Naive thymus-derived CD4-positive, alpha-beta T cell (primary cell): Measurements from ENCODE around the gene USP43. TPM values are rescaled to one million over a fixed set of nuclear protein-coding genes. Genes with fewer than 3 reads are reported as not detected.

Source experiments
- ATAC-seq: fragments of 150-1000 bp; cut with Tn5 transposase; 2 replicates; pipeline ENCODE4 v1.10.0; 2021; ENCODE audit warnings: mild to moderate bottlenecking, moderate library complexity
- CTCF ChIA-PET: fragments of 350-600 bp; sonication (Branson Sonifier 250); formaldehyde crosslinking; loops from one replicate; lab custom pipeline; 2021; ENCODE audit warnings: antibody characterized with exemption; lab: Charles Lee
- POLR2A ChIA-PET: fragments of 350-600 bp; sonication (Branson Sonifier 250); formaldehyde crosslinking; loops from one replicate; lab custom pipeline; 2021; ENCODE audit warnings: antibody characterized with exemption, inconsistent platforms; lab: Charles Lee
- DNase-seq, 9 donors: peaks; one replicate each; pipeline versions ENCODE4 v3.0.0 to v3.0.0-alpha.2; 2020 to 2022; ENCODE audit warnings: mixed read lengths in 1 of 9
- H3K27ac ChIP-seq: one replicate; pipeline ENCODE4 v1.7.0; 2013; ENCODE audit warnings: mild to moderate bottlenecking, low read depth, low read length, moderate library complexity
- H3K27me3 ChIP-seq, 2 donors: one replicate each; pipeline ENCODE4 v1.7.0; 2013; ENCODE audit warnings: low read length in 2 of 2, mild to moderate bottlenecking in 2 of 2, moderate library complexity in 2 of 2; ENCODE audit not compliant: control insufficient read depth in 2 of 2, insufficient read depth in 2 of 2
- H3K36me3 ChIP-seq, 3 experiments: 1 replicate in 2 of 3; 2 replicates in 1 of 3; pipeline ENCODE4 v1.7.0; 2013; ENCODE audit warnings: low read length in 3 of 3, mild to moderate bottlenecking in 3 of 3, moderate library complexity in 1 of 3; ENCODE audit not compliant: insufficient read depth in 3 of 3, control insufficient read depth in 2 of 3
- H3K4me1 ChIP-seq, 2 donors: one replicate each; pipeline ENCODE4 v1.7.0; 2013; ENCODE audit warnings: low read length in 2 of 2, mild to moderate bottlenecking in 2 of 2, moderate library complexity in 1 of 2; ENCODE audit not compliant: control insufficient read depth in 2 of 2, insufficient read depth in 2 of 2
- H3K4me3 ChIP-seq: 2 replicates; pipeline ENCODE4 v1.7.0; 2013; ENCODE audit warnings: mild to moderate bottlenecking, low read length
- H3K9me3 ChIP-seq, 3 experiments: 1 replicate in 2 of 3; 2 replicates in 1 of 3; pipeline ENCODE4 v1.7.0; 2013; ENCODE audit warnings: low read length in 3 of 3; ENCODE audit not compliant: control insufficient read depth in 2 of 3
- H3K27ac Mint-ChIP-seq, 9 donors: one replicate each; pipeline ENCODE4 v1.8.0; 2020 to 2022; ENCODE audit warnings: mixed read lengths in 9 of 9, mild to moderate bottlenecking in 8 of 9, moderate library complexity in 5 of 9, inconsistent platforms in 2 of 9
- H3K27me3 Mint-ChIP-seq, 5 donors: one replicate each; pipeline ENCODE4 v1.8.0; 2021 to 2022; ENCODE audit warnings: mixed read lengths in 5 of 5, mild to moderate bottlenecking in 1 of 5
- H3K36me3 Mint-ChIP-seq, 5 donors: one replicate each; pipeline ENCODE4 v1.8.0; 2020 to 2022; ENCODE audit warnings: mixed read lengths in 5 of 5, mild to moderate bottlenecking in 3 of 5, inconsistent platforms in 1 of 5
- H3K4me1 Mint-ChIP-seq, 7 donors: one replicate each; pipeline ENCODE4 v1.8.0; 2020 to 2022; ENCODE audit warnings: mixed read lengths in 7 of 7, mild to moderate bottlenecking in 3 of 7, inconsistent platforms in 1 of 7
- H3K4me3 Mint-ChIP-seq, 10 donors: one replicate each; pipeline ENCODE4 v1.8.0; 2020 to 2022; ENCODE audit warnings: mild to moderate bottlenecking in 10 of 10, mixed read lengths in 10 of 10, moderate library complexity in 6 of 10, inconsistent platforms in 2 of 10
- H3K9me3 Mint-ChIP-seq, 11 donors: one replicate each; pipeline ENCODE4 v1.8.0; 2020 to 2022; ENCODE audit warnings: mixed read lengths in 11 of 11, mild to moderate bottlenecking in 4 of 11, inconsistent platforms in 1 of 11, moderate library complexity in 1 of 11
- intact Hi-C, 2 donors: fragments of 100-400 bp; cut with micrococcal nuclease; formaldehyde crosslinking; loops; one replicate each; pipeline ENCODE4 v1.15.1; 2023
- polyA plus RNA-seq, 2 donors: library from polyadenylated mRNA; unstranded; fragments of 300-500 nt; fragmentation: Illumina TruSeq; gene quantifications; one replicate each; pipeline ENCODE4 v1.2.3, GENCODE V29; 2021
- total RNA-seq, 6 experiments: library from RNA in 5 of 6; stranded (reverse) in 5 of 6; gene quantifications; 1 replicate in 5 of 6; 2 replicates in 1 of 6; pipeline ENCODE4 v1.2.3 and lab custom pipeline; 2021 to 2026

The USP43 gene
- total and polyA plus RNA-seq, 7 experiments from 2014 or later, result 0.27 to 1.0 TPM; not detected in 5

GRCh38 chr17:9677411-9677810, 32.1 kb downstream of the USP43 start:
- intact Hi-C loops, result no loop called here
- H3K36me3 Mint-ChIP-seq, result peaks cover 0 to 4% (median 0%) of the 10 kb centered on the region in 5 donors
- POLR2A ChIA-PET, result no interaction called here
- ATAC-seq, result no peak
- CTCF ChIA-PET, result no interaction called here
- H3K4me1 ChIP-seq, result no peaks in the 10 kb centered on the region
- H3K36me3 ChIP-seq, result no peaks in the 10 kb centered on the region
- H3K27ac Mint-ChIP-seq, result no peak overlapping the region
- H3K4me1 Mint-ChIP-seq, result no peaks in the 10 kb centered on the region
- no peak overlapping the region for H3K4me3 ChIP-seq
- no peak overlapping the region for H3K4me3 Mint-ChIP-seq
- no peaks in the 10 kb centered on the region for H3K27me3 ChIP-seq
- H3K9me3 ChIP-seq, result peaks cover 0 to 11% (median 0%) of the 10 kb centered on the region in 3 experiments
- peaks cover 0 to 15% (median 11%) of the 10 kb centered on the region in 11 donors for H3K9me3 Mint-ChIP-seq
- no peak for DNase-seq
- H3K27me3 Mint-ChIP-seq, result peaks cover 0 to 11% (median 4%) of the 10 kb centered on the region in 5 donors
- no peak overlapping the region for H3K27ac ChIP-seq

- CTCF ChIA-PET, result no interaction called here
- H3K27me3 Mint-ChIP-seq, result peaks cover 0 to 8% (median 4%) of the 10 kb centered on the region in 5 donors
- ATAC-seq (no peak), DNase-seq (no peak)
- no peaks in the 10 kb centered on the region for H3K36me3 ChIP-seq
- peaks cover 0 to 11% (median 0%) of the 10 kb centered on the region in 3 experiments for H3K9me3 ChIP-seq
- H3K36me3 Mint-ChIP-seq, result peaks cover 0 to 4% (median 0%) of the 10 kb centered on the region in 5 donors
- no peak overlapping the region for H3K27ac ChIP-seq
- intact Hi-C loops, result no loop called here
- H3K4me1 ChIP-seq, result no peaks in the 10 kb centered on the region
- H3K4me3 Mint-ChIP-seq, result no peak overlapping the region
- H3K4me1 Mint-ChIP-seq, result no peaks in the 10 kb centered on the region
- POLR2A ChIA-PET, result no interaction called here
- no peak overlapping the region for H3K4me3 ChIP-seq
- peaks cover 0 to 15% (median 11%) of the 10 kb centered on the region in 11 donors for H3K9me3 Mint-ChIP-seq
- no peak overlapping the region for H3K27ac Mint-ChIP-seq
- H3K27me3 ChIP-seq, result no peaks in the 10 kb centered on the region
Measured at GRCh38 chr17:9677896-9678295, 32.6 kb downstream of the USP43 start.

- Mint-ChIP-seq H3K36me3 (peaks cover 0 to 3% (median 0%) of the 10 kb centered on the region in 5 donors), H3K4me3 (no peak overlapping the region), H3K27ac (no peak overlapping the region), H3K27me3 (peaks cover 0 to 4% (median 0%) of the 10 kb centered on the region in 5 donors), H3K9me3 (peaks cover 0 to 11% (median 5%) of the 10 kb centered on the region in 11 donors), H3K4me1 (no peaks in the 10 kb centered on the region)
- H3K27ac ChIP-seq, result no peak overlapping the region
- no peaks in the 10 kb centered on the region for H3K36me3 ChIP-seq
- ATAC-seq, result no peak
- H3K9me3 ChIP-seq, result peaks cover 0 to 6% (median 0%) of the 10 kb centered on the region in 3 experiments
- ChIA-PET CTCF (no interaction called here), POLR2A (no interaction called here)
- intact Hi-C loops, result no loop called here
- H3K4me1 ChIP-seq, result no peaks in the 10 kb centered on the region
- no peak overlapping the region for H3K4me3 ChIP-seq
- no peaks in the 10 kb centered on the region for H3K27me3 ChIP-seq
- no peak for DNase-seq
Measured at GRCh38 chr17:9684955-9685621, 39.8 kb downstream of the USP43 start.

- Histone ChIP-seq H3K27ac (no peak overlapping the region), H3K27me3 (peaks cover 0 to 4% of the 10 kb centered on the region in 2 donors), H3K4me3 (no peak overlapping the region), H3K4me1 (no peaks in the 10 kb centered on the region), H3K9me3 (no peaks in the 10 kb centered on the region), H3K36me3 (no peaks in the 10 kb centered on the region)
- H3K27ac Mint-ChIP-seq, result no peak overlapping the region
- ChIA-PET CTCF (no interaction called here), POLR2A (no interaction called here)
- H3K27me3 Mint-ChIP-seq, result peaks cover 0 to 21% (median 3%) of the 10 kb centered on the region in 5 donors
- intact Hi-C loops, result no loop called here
- H3K4me1 Mint-ChIP-seq, result no peaks in the 10 kb centered on the region
- ATAC-seq (no peak), DNase-seq (no peak)
- no peak overlapping the region for H3K4me3 Mint-ChIP-seq
- H3K36me3 Mint-ChIP-seq, result no peaks in the 10 kb centered on the region
- H3K9me3 Mint-ChIP-seq, result peaks cover 0 to 2% (median 0%) of the 10 kb centered on the region in 11 donors
Measured at GRCh38 chr17:9693755-9694154, 48.4 kb downstream of the USP43 start.

- intact Hi-C loops, result no loop called here
- peaks cover 0 to 2% (median 0%) of the 10 kb centered on the region in 11 donors for H3K9me3 Mint-ChIP-seq
- Histone ChIP-seq H3K4me3 (no peak overlapping the region), H3K4me1 (no peaks in the 10 kb centered on the region), H3K36me3 (no peaks in the 10 kb centered on the region), H3K27ac (no peak overlapping the region), H3K27me3 (peaks cover 0 to 4% of the 10 kb centered on the region in 2 donors), H3K9me3 (no peaks in the 10 kb centered on the region)
- H3K36me3 Mint-ChIP-seq, result no peaks in the 10 kb centered on the region
- H3K27me3 Mint-ChIP-seq, result peaks cover 0 to 24% (median 6%) of the 10 kb centered on the region in 5 donors
- CTCF ChIA-PET, result no interaction called here
- no peaks in the 10 kb centered on the region for H3K4me1 Mint-ChIP-seq
- no peak overlapping the region for H3K27ac Mint-ChIP-seq
- no peak for ATAC-seq
- DNase-seq, result no peak
- POLR2A ChIA-PET, result no interaction called here
- H3K4me3 Mint-ChIP-seq, result no peak overlapping the region
Measured at GRCh38 chr17:9696279-9697044, 51.1 kb downstream of the USP43 start.

- Mint-ChIP-seq H3K36me3 (no peaks in the 10 kb centered on the region), H3K27ac (no peak overlapping the region), H3K4me1 (no peaks in the 10 kb centered on the region), H3K9me3 (peaks cover 0 to 2% (median 0%) of the 10 kb centered on the region in 11 donors), H3K27me3 (peaks cover 0 to 16% (median 6%) of the 10 kb centered on the region in 5 donors), H3K4me3 (no peak overlapping the region)
- ChIA-PET CTCF (interaction anchor here (0.5 kb wide), 1 partner anchor 362 kb away, joined by 3 read pairs; no protein-coding TSS in a partner anchor), POLR2A (no interaction called here)
- DNase-seq, result no peak
- Histone ChIP-seq H3K36me3 (no peaks in the 10 kb centered on the region), H3K4me1 (no peaks in the 10 kb centered on the region), H3K4me3 (no peak overlapping the region), H3K9me3 (no peaks in the 10 kb centered on the region), H3K27ac (no peak overlapping the region), H3K27me3 (no peaks in the 10 kb centered on the region)
- intact Hi-C loops, result no loop called here
- no peak for ATAC-seq
Measured at GRCh38 chr17:9700136-9700535, 54.8 kb downstream of the USP43 start.
